HUES64 (cell line): ENCODE data around the gene FAM181B.

Source experiments
- H3K27ac ChIP-seq: 2 replicates; pipeline ENCODE4 v1.7.0; 2013; ENCODE audit warnings: low read depth, low read length, inconsistent platforms
- H3K27me3 ChIP-seq: 2 replicates; pipeline ENCODE4 v1.6.1; 2013; ENCODE audit warnings: mild to moderate bottlenecking, low read length; ENCODE audit not compliant: insufficient read depth
- H3K36me3 ChIP-seq: 2 replicates; pipeline ENCODE4 v1.6.1; 2013; ENCODE audit warnings: mild to moderate bottlenecking, low read length; ENCODE audit not compliant: insufficient read depth
- H3K4me1 ChIP-seq: 2 replicates; pipeline ENCODE4 v1.6.1; 2013; ENCODE audit warnings: mild to moderate bottlenecking, low read length, moderate library complexity; ENCODE audit not compliant: insufficient read depth
- H3K4me3 ChIP-seq: 2 replicates; pipeline ENCODE4 v1.5.1; 2013; ENCODE audit warnings: mild to moderate bottlenecking, low read length, moderate library complexity
- H3K9ac ChIP-seq: 2 replicates; pipeline ENCODE4 v1.6.1; 2013; ENCODE audit warnings: mild to moderate bottlenecking, low read depth, low read length
- H3K9me3 ChIP-seq: 2 replicates; pipeline ENCODE4 v1.6.1; 2013; ENCODE audit warnings: low read depth, low read length; ENCODE audit not compliant: insufficient read depth
- WGBS: fragments of 150-250, 120-280 bp; methylation state at CpG from one replicate; pipeline ENCODE4 v1.1.7; 2013; ENCODE audit warnings: missing lambda C conversion rate; 5-methylcytosine and 5-hydroxymethylcytosine counted together

Gene FAM181B

GRCh38 chr11:82757660-82758357, 24.1 kb upstream of the FAM181B start:
- Histone ChIP-seq H3K27ac (no peak overlapping the region), H3K36me3 (no peaks in the 10 kb centered on the region), H3K9me3 (no peaks in the 10 kb centered on the region), H3K27me3 (no peaks in the 10 kb centered on the region), H3K4me1 (peaks cover 12% of the 10 kb centered on the region; the same call in 1 of the 2 replicates), H3K9ac (no peak overlapping the region), H3K4me3 (no peak overlapping the region)
- WGBS = 85% methylated on average over 3 of the region's 3 CpGs

GRCh38 chr11:82756765-82757639, 23.3 kb upstream of the FAM181B start:
- 81% methylated on average over 8 of the region's 8 CpGs for WGBS

GRCh38 chr11:82754410-82754809, 20.7 kb upstream of the FAM181B start:
- no peaks in the 10 kb centered on the region for H3K9me3 ChIP-seq
- H3K27ac ChIP-seq = no peak overlapping the region
- H3K4me3 ChIP-seq = no peak overlapping the region
- WGBS = 91% methylated on average over 4 of the region's 4 CpGs
- H3K27me3 ChIP-seq = no peaks in the 10 kb centered on the region
- no peak overlapping the region for H3K9ac ChIP-seq
- no peaks in the 10 kb centered on the region for H3K36me3 ChIP-seq
- H3K4me1 ChIP-seq = peaks cover 18% of the 10 kb centered on the region; the same call in 1 of the 2 replicates

More at GRCh38 chr11:82756765-82757639, 23.3 kb upstream of the FAM181B start:
- Histone ChIP-seq H3K9ac (no peak overlapping the region), H3K27ac (no peak overlapping the region), H3K4me1 (peaks cover 12% of the 10 kb centered on the region; the same call in 1 of the 2 replicates), H3K9me3 (no peaks in the 10 kb centered on the region), H3K27me3 (no peaks in the 10 kb centered on the region), H3K36me3 (no peaks in the 10 kb centered on the region), H3K4me3 (no peak overlapping the region)

GRCh38 chr11:82753921-82754320, 20.3 kb upstream of the FAM181B start:
- no peaks in the 10 kb centered on the region for H3K36me3 ChIP-seq
- H3K4me1 ChIP-seq = peaks cover 18% of the 10 kb centered on the region; the same call in 1 of the 2 replicates
- WGBS = 94% methylated on average over 1 of the region's 1 CpG
- no peaks in the 10 kb centered on the region for H3K9me3 ChIP-seq
- H3K4me3 ChIP-seq = no peak overlapping the region
- H3K27me3 ChIP-seq = no peaks in the 10 kb centered on the region
- no peak overlapping the region for H3K27ac ChIP-seq
- H3K9ac ChIP-seq = no peak overlapping the region

GRCh38 chr11:82752801-82753200, 19.1 kb upstream of the FAM181B start:
- no peaks in the 10 kb centered on the region for H3K27me3 ChIP-seq
- H3K9ac ChIP-seq = no peak overlapping the region
- H3K36me3 ChIP-seq = no peaks in the 10 kb centered on the region
- peaks cover 18% of the 10 kb centered on the region; the same call in 1 of the 2 replicates for H3K4me1 ChIP-seq
- H3K9me3 ChIP-seq = no peaks in the 10 kb centered on the region
- H3K4me3 ChIP-seq = no peak overlapping the region
- H3K27ac ChIP-seq = no peak overlapping the region

- Histone ChIP-seq H3K27me3 (no peaks in the 10 kb centered on the region), H3K9me3 (no peaks in the 10 kb centered on the region), H3K27ac (no peak overlapping the region), H3K36me3 (no peaks in the 10 kb centered on the region), H3K4me1 (peaks cover 6% of the 10 kb centered on the region; the same call in 1 of the 2 replicates), H3K9ac (no peak overlapping the region), H3K4me3 (no peak overlapping the region)
- 44% methylated on average over 9 of the region's 9 CpGs for WGBS
These were observed 17.0 kb upstream of the FAM181B start for GRCh38 chr11:82750643-82751139.

GRCh38 chr11:82747471-82747870, 13.8 kb upstream of the FAM181B start:
- H3K4me1 ChIP-seq = peaks cover 6% of the 10 kb centered on the region; the same call in 1 of the 2 replicates
- no peak overlapping the region for H3K27ac ChIP-seq
- H3K9ac ChIP-seq = no peak overlapping the region
- H3K36me3 ChIP-seq = no peaks in the 10 kb centered on the region
- WGBS = 91% methylated on average over 8 of the region's 8 CpGs
- no peaks in the 10 kb centered on the region for H3K9me3 ChIP-seq
- no peak overlapping the region for H3K4me3 ChIP-seq
- peaks cover 5% of the 10 kb centered on the region; the same call in 1 of the 2 replicates for H3K27me3 ChIP-seq

GRCh38 chr11:82738091-82738490, 4.4 kb upstream of the FAM181B start:
- no peak overlapping the region for H3K4me3 ChIP-seq
- H3K27me3 ChIP-seq = peaks cover 23% of the 10 kb centered on the region
- no peaks in the 10 kb centered on the region for H3K9me3 ChIP-seq
- 45% methylated on average over 4 of the region's 4 CpGs for WGBS
- H3K27ac ChIP-seq = no peak overlapping the region
- H3K9ac ChIP-seq = no peak overlapping the region
- no peaks in the 10 kb centered on the region for H3K36me3 ChIP-seq
- peaks cover 22% of the 10 kb centered on the region; the same call in 1 of the 2 replicates for H3K4me1 ChIP-seq

GRCh38 chr11:82734120-82734479, 436 bp upstream of the FAM181B start:
- Histone ChIP-seq H3K9ac (peak overlapping the region; percentile 53; the same call in 1 of the 2 replicates), H3K4me1 (peaks cover 32% of the 10 kb centered on the region; the same call in 1 of the 2 replicates), H3K27me3 (peaks cover 62% of the 10 kb centered on the region), H3K27ac (no peak overlapping the region), H3K9me3 (no peaks in the 10 kb centered on the region), H3K4me3 (peak overlapping the region; percentile 63), H3K36me3 (no peaks in the 10 kb centered on the region)
- WGBS = 49% methylated on average over 9 of the region's 9 CpGs

GRCh38 chr11:82732734-82733443, 775 bp downstream of the FAM181B start:
- H3K27me3 ChIP-seq = peaks cover 70% of the 10 kb centered on the region
- peak overlapping the region; percentile 63 for H3K4me3 ChIP-seq
- H3K36me3 ChIP-seq = no peaks in the 10 kb centered on the region
- H3K4me1 ChIP-seq = peaks cover 23% of the 10 kb centered on the region; the same call in 1 of the 2 replicates
- under 1% methylated on average over 93 of the region's 93 CpGs for WGBS
- H3K9ac ChIP-seq = peak overlapping the region; percentile 53; the same call in 1 of the 2 replicates
- H3K27ac ChIP-seq = no peak overlapping the region
- no peaks in the 10 kb centered on the region for H3K9me3 ChIP-seq
